K562 (cell line): Measurements from ENCODE around the gene CRYBB1. TPM values are rescaled to one million over a fixed set of nuclear protein-coding genes. Genes with fewer than 3 reads are reported as not detected.

ENCODE experiments used
- CCNT2 ChIP-seq: IDR thresholded peaks from 2 replicates; pipeline ENCODE4 v1.6.1; 2011; ENCODE audit warnings: borderline replicate concordance, low read depth, mild to moderate bottlenecking, moderate library complexity, mixed read lengths, low read length; ENCODE audit not compliant: insufficient read length; ENCODE audit errors: extremely low read depth
- CHAMP1 ChIP-seq: fragments of 450-650 bp; IDR thresholded peaks from 2 replicates; pipeline ENCODE4 v1.6.1; 2016; ENCODE audit warnings: mild to moderate bottlenecking
- DDX20 ChIP-seq: fragments of 450-650 bp; IDR thresholded peaks from 2 replicates; pipeline ENCODE4 v1.6.1; 2016; ENCODE audit warnings: missing genetic modification characterization, low read depth, mild to moderate bottlenecking, missing compliant biosample characterization, moderate library complexity
- MNT ChIP-seq, 2 experiments: fragments of 450-650 bp; conservative IDR thresholded peaks; 2 replicates each; pipeline ENCODE4 v1.6.1; 2017; ENCODE audit warnings: mild to moderate bottlenecking in 2 of 2, moderate library complexity in 2 of 2
- NCOA4 ChIP-seq: fragments of 450-650 bp; IDR thresholded peaks from 2 replicates; pipeline ENCODE4 v1.6.1; 2018; ENCODE audit warnings: mild to moderate bottlenecking; ENCODE audit not compliant: partially characterized antibody
- NCOA6 ChIP-seq: fragments of 450-650 bp; IDR thresholded peaks from 2 replicates; pipeline ENCODE4 v1.6.1; 2017; ENCODE audit warnings: mild to moderate bottlenecking
- SAFB2 ChIP-seq: fragments of 200-400 bp; formaldehyde crosslinking; IDR thresholded peaks from 2 replicates; pipeline ENCODE4 v1.6.1; 2018; ENCODE audit warnings: borderline replicate concordance, low read length, low read depth, moderate library complexity; ENCODE audit not compliant: severe bottlenecking
- TEAD4 ChIP-seq, 2 experiments: sonication (generic) in 1 of 2; formaldehyde crosslinking in 1 of 2; IDR thresholded peaks; 2 replicates each; pipeline versions ENCODE4 v1.6.1 to v1.8.0; 2012 to 2022; ENCODE audit warnings: borderline replicate concordance in 1 of 2, inconsistent platforms in 1 of 2, low read length in 1 of 2, mild to moderate bottlenecking in 1 of 2, missing genetic modification reagents in 1 of 2
- ZFX ChIP-seq: sonication (generic); formaldehyde crosslinking; IDR thresholded peaks from 2 replicates; pipeline ENCODE4 v1.8.0; 2022; ENCODE audit warnings: mild to moderate bottlenecking, missing genetic modification reagents, moderate library complexity
- ZNF23 ChIP-seq: fragments of 250-450 bp; sonication (Bioruptor Pico); IDR thresholded peaks from 2 replicates; pipeline ENCODE4 v1.4.0; 2020; ENCODE audit warnings: mild to moderate bottlenecking
- ZNF318 ChIP-seq, 2 experiments: fragments of 450-650 bp; IDR thresholded peaks; 2 replicates each; pipeline ENCODE4 v1.6.1; 2016; ENCODE audit warnings: mild to moderate bottlenecking in 2 of 2, borderline replicate concordance in 1 of 2, low read depth in 1 of 2, moderate library complexity in 1 of 2
- ZNF589 ChIP-seq: fragments of 200-800 bp; sonication (Bioruptor generic); IDR thresholded peaks from 2 replicates; pipeline ENCODE4 v1.6.1; 2016; ENCODE audit warnings: low read depth, missing genetic modification characterization, missing compliant biosample characterization
- ZNF699 ChIP-seq: fragments of 250-450 bp; sonication (Bioruptor Pico); IDR thresholded peaks from 2 replicates; pipeline ENCODE4 v1.8.0; 2021; ENCODE audit warnings: mild to moderate bottlenecking, moderate library complexity; ENCODE audit not compliant: insufficient replicate concordance
- polyA plus RNA-seq, 8 experiments: library from polyadenylated mRNA; depleted of rRNA in 4 of 8; stranded (reverse) in 5 of 8; unstranded in 3 of 8; fragments of >200 nt; fragmentation: Nextera tagmentation in 2 of 8; fragmentation: Illumina TruSeq in 1 of 8; extraction: Ambion mirVana in 2 of 8; extraction: Trizol in 1 of 8; gene quantifications; 2 replicates each; pipeline versions ENCODE4 v1.2.1 to v1.2.3, GENCODE V29; 2011 to 2014; ENCODE audit warnings: inconsistent platforms in 1 of 8, missing spikeins in 1 of 8
- total RNA-seq, 7 experiments: library from RNA; depleted of rRNA in 6 of 7; stranded (reverse); fragments of >200 nt in 6 of 7; fragmentation: Illumina TruSeq in 2 of 7; extraction: Trizol in 2 of 7; gene quantifications; 2 replicates each; pipeline versions ENCODE4 v1.2.1 to v1.2.3, GENCODE V29; 2011 to 2021; ENCODE audit warnings: low replicate concordance in 1 of 7

The CRYBB1 gene
- total and polyA plus RNA-seq, 9 of the 15 experiments (the other 6 are each of a cell fraction or from before 2014, with no cell fraction given), result 0.16 to 0.45 (median 0.33) TPM; not detected in 2

GRCh38 chr22:26573026-26573662, 44.7 kb downstream of the CRYBB1 start (continued):
- peak; percentile 51 to 78; a peak in 3 of 4 replicates for TF ChIP-seq MNT (conservative IDR thresholded peaks at IDR 0.05)
- TF ChIP-seq ZNF589 (CRISPR knock-in tag), result no peak
- TF ChIP-seq ZNF318 (IDR thresholded peaks at IDR 0.05; ENCODE audit: borderline replicate concordance in 1 of 2, low read depth in 1 of 2), result 0 out of 4 replicates have a peak, but pooled peaks of 1 of the 2 experiments have one; percentile 41
- peak; percentile 51; the same call in 1 of the 2 replicates for TF ChIP-seq TEAD4 (IDR thresholded peaks at IDR 0.05; ENCODE audit: low read length)
- no peak for TF ChIP-seq TEAD4 (CRISPR knock-in tag; IDR thresholded peaks at IDR 0.05; ENCODE audit: borderline replicate concordance)
- no peak for TF ChIP-seq NCOA6
- TF ChIP-seq DDX20 (tag), result no peak
- TF ChIP-seq ZFX, result no peak
- no peak for TF ChIP-seq CHAMP1
- no peak for TF ChIP-seq ZNF699 (CRISPR knock-in tag)
- TF ChIP-seq ZNF23, result no peak
- TF ChIP-seq CCNT2, result no peak
- no peak for TF ChIP-seq NCOA4
- TF ChIP-seq SAFB2, result no peak
